K562 (cell line): Measurements from ENCODE around the gene APOL4. TPM values are rescaled to one million over a fixed set of nuclear protein-coding genes. Genes with fewer than 3 reads are reported as not detected.
A peak's percentile ranks its signal among the peaks of the same experiment; 100 is the strongest.

Source experiments
- ATAC-seq: fragments of 200-7000 bp; cut with Tn5 transposase; 3 replicates; pipeline ENCODE4 v1.9.1; 2020; ENCODE audit warnings: moderate library complexity
- BruUV-seq: library from RNA; stranded (reverse); fragments of 400-500 nt; replicated peaks from 2 replicates; lab custom pipeline; 2021; lab: Mats Ljungman, UMichigan
- CTCF ChIA-PET: fragments of 300-600 bp; formaldehyde crosslinking; extraction: SDS; loops from one replicate; lab custom pipeline; 2021; ENCODE audit warnings: low intra/inter-chr PET ratio; lab: Yijun Ruan, JAX
- POLR2A ChIA-PET: fragments of 300-600, 350-650 bp; sonication (Branson Sonifier 250); formaldehyde crosslinking; extraction: SDS; loops from one replicate; lab custom pipeline; 2021; ENCODE audit warnings: antibody characterized with exemption, inconsistent platforms; lab: Yijun Ruan, JAX
- DNase-seq, 4 experiments: peaks; one replicate each; pipeline versions ENCODE4 v3.0.0 to v3.0.0-alpha.2; 2011 to 2018; ENCODE audit warnings: low spot score in 3 of 4, mixed read lengths in 3 of 4; ENCODE audit errors: extremely low read depth in 1 of 4
- FAIRE-seq: peaks from 2 replicates; lab custom pipeline; 2011; peaks lifted over from hg19 to GRCh38; lab: Jason Lieb, UNC
- H2AFZ ChIP-seq: 2 replicates; pipeline ENCODE4 v1.6.0; 2011; ENCODE audit warnings: low read depth, low read length, control low read depth, inconsistent platforms
- H3K27ac ChIP-seq: fragments of 200-600 bp; 3 replicates; pipeline ENCODE4 v1.8.0; 2011; ENCODE audit warnings: low read depth, mild to moderate bottlenecking, control low read depth, inconsistent platforms, low read length, moderate library complexity, mixed read lengths; ENCODE audit errors: extremely low read depth
- H3K27me3 ChIP-seq, 2 experiments: fragments of 300-600 bp in 1 of 2; 2 replicates in 1 of 2; 3 replicates in 1 of 2; pipeline versions ENCODE4 v1.6.0 to v1.8.0; 2011; ENCODE audit warnings: inconsistent platforms in 2 of 2, low read length in 2 of 2, mild to moderate bottlenecking in 1 of 2, mixed read lengths in 1 of 2, moderate library complexity in 1 of 2; ENCODE audit not compliant: control insufficient read depth in 2 of 2, insufficient read depth in 2 of 2
- H3K36me3 ChIP-seq: fragments of 300-600 bp; 3 replicates; pipeline ENCODE4 v1.8.0; 2011; ENCODE audit warnings: mild to moderate bottlenecking, low read length, inconsistent platforms; ENCODE audit not compliant: control insufficient read depth, insufficient read depth
- H3K4me1 ChIP-seq, 2 experiments: fragments of 200-600 bp in 1 of 2; replicated peaks in 1 of 2; 2 replicates in 1 of 2; 3 replicates in 1 of 2; pipeline versions ENCODE4 v1.5.1 to v1.8.0; 2011; ENCODE audit warnings: inconsistent platforms in 2 of 2, low read length in 2 of 2, mild to moderate bottlenecking in 1 of 2, mixed read lengths in 1 of 2, moderate library complexity in 1 of 2; ENCODE audit not compliant: control insufficient read depth in 2 of 2, insufficient read depth in 2 of 2
- H3K4me2 ChIP-seq: 2 replicates; pipeline ENCODE4 v1.6.1; 2011; ENCODE audit warnings: low read length, control low read depth, inconsistent platforms, mixed read lengths; ENCODE audit not compliant: insufficient read depth
- H3K4me3 ChIP-seq: fragments of 200-600 bp; sonication (generic), shearing (Covaris generic); 2 replicates; pipeline ENCODE4 v1.5.1; 2016; ENCODE audit warnings: control low read depth, inconsistent platforms
- H3K79me2 ChIP-seq: fragments of 200-600 bp; 3 replicates; pipeline ENCODE4 v1.8.0; 2011; ENCODE audit warnings: low read length, inconsistent platforms; ENCODE audit not compliant: control insufficient read depth, insufficient read depth
- H3K9ac ChIP-seq, 2 experiments: 2 replicates each; pipeline versions ENCODE4 v1.6.0 to v1.6.1; 2011; ENCODE audit warnings: low read depth in 2 of 2, low read length in 2 of 2, control low read depth in 1 of 2, inconsistent platforms in 1 of 2, mild to moderate bottlenecking in 1 of 2, mixed read lengths in 1 of 2; ENCODE audit not compliant: insufficient read depth in 1 of 2
- H3K9me1 ChIP-seq: one replicate; pipeline ENCODE4 v1.6.0; 2011; ENCODE audit warnings: inconsistent platforms, mild to moderate bottlenecking, low read length, moderate library complexity; ENCODE audit not compliant: control insufficient read depth, insufficient read depth
- H3K9me3 ChIP-seq: replicated peaks from 2 replicates; pipeline ENCODE4 v1.5.1; 2011; ENCODE audit warnings: low read depth, low read length, inconsistent platforms; ENCODE audit not compliant: control insufficient read depth, insufficient read depth
- H4K20me1 ChIP-seq: replicated peaks from 2 replicates; pipeline ENCODE4 v1.6.1; 2011; ENCODE audit warnings: low read length, inconsistent platforms, mixed read lengths; ENCODE audit not compliant: control insufficient read depth, insufficient read depth
- CBFA2T3 ChIP-seq: fragments of 450-650 bp; IDR thresholded peaks from 2 replicates; pipeline ENCODE4 v1.6.1; 2017
- CHD1 ChIP-seq: fragments of 200-600 bp; sonication (generic); IDR thresholded peaks from one replicate; pipeline ENCODE4 v1.6.1; 2012; ENCODE audit warnings: mild to moderate bottlenecking, moderate library complexity, low read length, inconsistent platforms
- FOXJ3 ChIP-seq: sonication (generic); formaldehyde crosslinking; IDR thresholded peaks from 2 replicates; pipeline ENCODE4 v1.4.0; 2020; ENCODE audit warnings: mild to moderate bottlenecking, missing genetic modification reagents
- HMG20B ChIP-seq: fragments of 250-450 bp; sonication (Bioruptor Pico); IDR thresholded peaks from 2 replicates; pipeline ENCODE4 v1.5.0; 2021; ENCODE audit warnings: mild to moderate bottlenecking
- KLF16 ChIP-seq: IDR thresholded peaks from 2 replicates; pipeline ENCODE4 v1.6.1; 2016; ENCODE audit warnings: antibody characterized with exemption
- POLR3G ChIP-seq: IDR thresholded peaks from 2 replicates; pipeline ENCODE4 v1.6.1; 2011; ENCODE audit not compliant: insufficient read length, insufficient replicate concordance; ENCODE audit errors: extremely low read depth
- SMARCC2 ChIP-seq: fragments of 450-650 bp; IDR thresholded peaks from 2 replicates; pipeline ENCODE4 v1.6.1; 2017; ENCODE audit warnings: antibody characterized with exemption, moderate library complexity, mild to moderate bottlenecking, low read depth
- TAF9B ChIP-seq: fragments of 450-650 bp; IDR thresholded peaks from 2 replicates; pipeline ENCODE4 v1.6.1; 2018; ENCODE audit warnings: mild to moderate bottlenecking; ENCODE audit not compliant: partially characterized antibody
- XRCC5 ChIP-seq: fragments of 200-400 bp; formaldehyde crosslinking; IDR thresholded peaks from 2 replicates; pipeline ENCODE4 v1.6.1; 2017; ENCODE audit warnings: low read depth, mild to moderate bottlenecking, low read length
- YBX1 ChIP-seq: fragments of 450-650 bp; IDR thresholded peaks from 2 replicates; pipeline ENCODE4 v1.7.1; 2016; ENCODE audit warnings: mild to moderate bottlenecking
- ZNF239 ChIP-seq: fragments of 250-450 bp; sonication (Bioruptor Pico); IDR thresholded peaks from 2 replicates; pipeline ENCODE4 v1.4.0; 2020; ENCODE audit warnings: mild to moderate bottlenecking
- ZNF436 ChIP-seq: fragments of 250-450, 450-650 bp; sonication (Bioruptor Pico); formaldehyde crosslinking; IDR thresholded peaks from 2 replicates; pipeline ENCODE4 v1.7.0; 2020; ENCODE audit warnings: mild to moderate bottlenecking
- ZNF778 ChIP-seq: fragments of 450-650 bp; formaldehyde crosslinking; IDR thresholded peaks from 2 replicates; pipeline ENCODE4 v1.4.0; 2020; ENCODE audit warnings: mild to moderate bottlenecking, moderate library complexity
- WGBS: fragments of 100-300 bp; shearing (Covaris generic); methylation state at CpG from one replicate; pipeline ENCODE4 v1.1.6; 2016; ENCODE audit warnings: low coverage, mixed read lengths; ENCODE audit not compliant: insufficient coverage; ENCODE audit errors: missing lambda C conversion rate; 5-methylcytosine and 5-hydroxymethylcytosine counted together
- in situ Hi-C: fragments of 300-500 bp; cut with MboI; formaldehyde crosslinking; loops from 4 replicates; pipeline ENCODE4 v1.15.0; 2018; ENCODE audit warnings: inconsistent platforms, mixed read lengths
- intact Hi-C: fragments of 100-400 bp; cut with micrococcal nuclease; formaldehyde crosslinking; loops from 2 replicates; pipeline ENCODE4 v1.14.2; 2022
- polyA plus RNA-seq, 8 experiments: library from polyadenylated mRNA; depleted of rRNA in 4 of 8; stranded (reverse) in 5 of 8; unstranded in 3 of 8; fragments of >200 nt; fragmentation: Nextera tagmentation in 2 of 8; fragmentation: Illumina TruSeq in 1 of 8; extraction: Ambion mirVana in 2 of 8; extraction: Trizol in 1 of 8; gene quantifications; 2 replicates each; pipeline versions ENCODE4 v1.2.1 to v1.2.3, GENCODE V29; 2011 to 2014; ENCODE audit warnings: inconsistent platforms in 1 of 8, missing spikeins in 1 of 8
- total RNA-seq, 7 experiments: library from RNA; depleted of rRNA in 6 of 7; stranded (reverse); fragments of >200 nt in 6 of 7; fragmentation: Illumina TruSeq in 2 of 7; extraction: Trizol in 2 of 7; gene quantifications; 2 replicates each; pipeline versions ENCODE4 v1.2.1 to v1.2.3, GENCODE V29; 2011 to 2021; ENCODE audit warnings: low replicate concordance in 1 of 7
- TF ChIP-seq, protein P1 (sequence below): fragments of 250-450 bp; sonication (Bioruptor Pico); IDR thresholded peaks from 2 replicates; pipeline ENCODE4 v1.5.0; 2021; ENCODE audit warnings: mild to moderate bottlenecking, borderline replicate concordance
- TF ChIP-seq, protein P2 (sequence below): fragments of 250-450 bp; sonication (Bioruptor Pico); IDR thresholded peaks from 2 replicates; pipeline ENCODE4 v1.8.0; 2021; ENCODE audit warnings: borderline replicate concordance, mild to moderate bottlenecking, moderate library complexity; ENCODE audit not compliant: poor library complexity, severe bottlenecking
- TF ChIP-seq, protein P3 (sequence below), 3 experiments: fragments of 200-800 bp in 1 of 3; fragments of 250-450 bp in 1 of 3; fragments of 450-650 bp in 1 of 3; sonication (Bioruptor Pico) in 1 of 3; sonication (Bioruptor generic) in 1 of 3; formaldehyde crosslinking in 1 of 3; IDR thresholded peaks; 2 replicates each; pipeline versions ENCODE4 v1.6.1 to v1.8.0; 2016 to 2022; ENCODE audit warnings: mild to moderate bottlenecking in 2 of 3, missing genetic modification characterization in 2 of 3, missing compliant biosample characterization in 1 of 3, moderate library complexity in 1 of 3

Gene APOL4
- total and polyA plus RNA-seq, 9 of the 15 experiments (the other 6 are each of a cell fraction or from before 2014, with no cell fraction given): 6.5 to 15.0 (median 9.8) TPM

DNA sequence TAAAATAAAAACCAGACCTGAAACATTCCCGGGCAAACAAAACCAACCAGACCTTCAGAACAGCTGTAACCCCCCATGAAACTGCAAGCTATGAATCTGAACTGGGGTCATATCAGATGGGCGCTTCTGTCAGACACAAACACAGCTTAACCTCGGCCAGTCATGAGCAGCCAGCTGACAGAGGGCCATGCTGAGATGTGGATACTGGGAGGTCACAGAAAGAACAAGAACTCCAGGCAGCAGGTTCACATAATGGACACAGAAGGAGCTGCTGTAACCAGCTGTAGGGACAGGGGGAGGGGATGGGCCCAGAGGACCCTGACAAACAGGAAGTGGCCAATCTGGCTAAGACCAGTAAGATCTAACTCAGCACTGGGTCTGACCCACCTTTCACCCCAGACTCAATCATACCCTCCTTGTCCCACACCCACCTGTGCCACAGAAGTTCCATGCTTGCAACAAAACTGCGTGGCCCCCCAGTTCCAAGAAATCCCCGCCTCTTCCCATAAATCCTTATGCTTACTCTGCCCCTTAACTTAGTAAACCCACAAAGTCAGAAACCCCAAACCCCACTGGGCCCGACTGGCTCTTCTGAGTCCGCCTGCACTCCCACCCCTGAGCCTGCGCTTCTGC is 4.0 kb downstream of the APOL4 start:
- H3K4me1 ChIP-seq: peaks cover 38 to 39% of the 10 kb centered on the region in 2 experiments; a peak in 4 of 5 replicates
- ATAC-seq (peak; percentile 27), DNase-seq (peak in 3 of 4 experiments; percentile 18 to 52 (median 43)), FAIRE-seq (peak; percentile 67)
- H3K9ac ChIP-seq: peak overlapping the region; percentile 38 to 41; a peak in 2 of 4 replicates
- peak overlapping the region; percentile 63 for H3K4me2 ChIP-seq
- intact Hi-C loops (loop anchor here (1.0 kb wide), 1 partner anchor 24 kb away; no protein-coding TSS in a partner anchor), in situ Hi-C loops (no loop called here)
- no peaks in the 10 kb centered on the region for H3K27me3 ChIP-seq
- ChIA-PET POLR2A (interaction anchor here (0.6 kb wide), 2 partner anchors 25 to 182 kb away, joined by 3 to 4 read pairs; no protein-coding TSS in a partner anchor), CTCF (no interaction called here)
- peaks cover 23% of the 10 kb centered on the region; the same call in 1 of the 3 replicates for H3K36me3 ChIP-seq
- H3K9me1 ChIP-seq: no peaks in the 10 kb centered on the region
- H4K20me1 ChIP-seq: no peaks in the 10 kb centered on the region
- H3K9me3 ChIP-seq: no peaks in the 10 kb centered on the region
- no peak overlapping the region for H3K4me3 ChIP-seq
- no TSS peak for BruUV-seq
- 10% methylated on average over 8 of the region's 8 CpGs for WGBS
- peak overlapping the region; percentile 32; the same call in 1 of the 2 replicates for H2AFZ ChIP-seq
- peaks cover 18% of the 10 kb centered on the region for H3K79me2 ChIP-seq
- peak overlapping the region; percentile 69 for H3K27ac ChIP-seq
- TF ChIP-seq HMG20B (CRISPR knock-in tag) (0 out of 2 replicates have a peak, but pooled peaks have one; percentile 5), SMARCC2 (no peak), ZNF778 (CRISPR knock-in tag) (no peak), ZNF239 (CRISPR knock-in tag) (no peak), KLF16 (peak; percentile 60; the same call in 1 of the 2 replicates), POLR3G (no peak), ZNF436 (CRISPR knock-in tag) (no peak), CHD1 (no peak), XRCC5 (no peak), TAF9B (no peak), CBFA2T3 (peak; percentile 21; the same call in 1 of the 2 replicates), FOXJ3 (no peak), YBX1 (no peak)
- TF ChIP-seq, protein P1, sequence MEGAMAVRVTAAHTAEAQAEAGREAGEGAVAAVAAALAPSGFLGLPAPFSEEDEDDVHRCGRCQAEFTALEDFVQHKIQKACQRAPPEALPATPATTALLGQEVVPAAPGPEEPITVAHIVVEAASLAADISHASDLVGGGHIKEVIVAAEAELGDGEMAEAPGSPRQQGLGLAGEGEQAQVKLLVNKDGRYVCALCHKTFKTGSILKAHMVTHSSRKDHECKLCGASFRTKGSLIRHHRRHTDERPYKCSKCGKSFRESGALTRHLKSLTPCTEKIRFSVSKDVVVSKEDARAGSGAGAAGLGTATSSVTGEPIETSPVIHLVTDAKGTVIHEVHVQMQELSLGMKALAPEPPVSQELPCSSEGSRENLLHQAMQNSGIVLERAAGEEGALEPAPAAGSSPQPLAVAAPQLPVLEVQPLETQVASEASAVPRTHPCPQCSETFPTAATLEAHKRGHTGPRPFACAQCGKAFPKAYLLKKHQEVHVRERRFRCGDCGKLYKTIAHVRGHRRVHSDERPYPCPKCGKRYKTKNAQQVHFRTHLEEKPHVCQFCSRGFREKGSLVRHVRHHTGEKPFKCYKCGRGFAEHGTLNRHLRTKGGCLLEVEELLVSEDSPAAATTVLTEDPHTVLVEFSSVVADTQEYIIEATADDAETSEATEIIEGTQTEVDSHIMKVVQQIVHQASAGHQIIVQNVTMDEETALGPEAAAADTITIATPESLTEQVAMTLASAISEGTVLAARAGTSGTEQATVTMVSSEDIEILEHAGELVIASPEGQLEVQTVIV (CRISPR knock-in tag): no peak
- TF ChIP-seq, protein P2, sequence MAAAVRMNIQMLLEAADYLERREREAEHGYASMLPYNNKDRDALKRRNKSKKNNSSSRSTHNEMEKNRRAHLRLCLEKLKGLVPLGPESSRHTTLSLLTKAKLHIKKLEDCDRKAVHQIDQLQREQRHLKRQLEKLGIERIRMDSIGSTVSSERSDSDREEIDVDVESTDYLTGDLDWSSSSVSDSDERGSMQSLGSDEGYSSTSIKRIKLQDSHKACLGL: no peak
- TF ChIP-seq, protein P3, sequence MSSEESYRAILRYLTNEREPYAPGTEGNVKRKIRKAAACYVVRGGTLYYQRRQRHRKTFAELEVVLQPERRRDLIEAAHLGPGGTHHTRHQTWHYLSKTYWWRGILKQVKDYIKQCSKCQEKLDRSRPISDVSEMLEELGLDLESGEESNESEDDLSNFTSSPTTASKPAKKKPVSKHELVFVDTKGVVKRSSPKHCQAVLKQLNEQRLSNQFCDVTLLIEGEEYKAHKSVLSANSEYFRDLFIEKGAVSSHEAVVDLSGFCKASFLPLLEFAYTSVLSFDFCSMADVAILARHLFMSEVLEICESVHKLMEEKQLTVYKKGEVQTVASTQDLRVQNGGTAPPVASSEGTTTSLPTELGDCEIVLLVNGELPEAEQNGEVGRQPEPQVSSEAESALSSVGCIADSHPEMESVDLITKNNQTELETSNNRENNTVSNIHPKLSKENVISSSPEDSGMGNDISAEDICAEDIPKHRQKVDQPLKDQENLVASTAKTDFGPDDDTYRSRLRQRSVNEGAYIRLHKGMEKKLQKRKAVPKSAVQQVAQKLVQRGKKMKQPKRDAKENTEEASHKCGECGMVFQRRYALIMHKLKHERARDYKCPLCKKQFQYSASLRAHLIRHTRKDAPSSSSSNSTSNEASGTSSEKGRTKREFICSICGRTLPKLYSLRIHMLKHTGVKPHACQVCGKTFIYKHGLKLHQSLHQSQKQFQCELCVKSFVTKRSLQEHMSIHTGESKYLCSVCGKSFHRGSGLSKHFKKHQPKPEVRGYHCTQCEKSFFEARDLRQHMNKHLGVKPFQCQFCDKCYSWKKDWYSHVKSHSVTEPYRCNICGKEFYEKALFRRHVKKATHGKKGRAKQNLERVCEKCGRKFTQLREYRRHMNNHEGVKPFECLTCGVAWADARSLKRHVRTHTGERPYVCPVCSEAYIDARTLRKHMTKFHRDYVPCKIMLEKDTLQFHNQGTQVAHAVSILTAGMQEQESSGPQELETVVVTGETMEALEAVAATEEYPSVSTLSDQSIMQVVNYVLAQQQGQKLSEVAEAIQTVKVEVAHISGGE (CRISPR knock-in tag; IDR thresholded peaks at IDR 0.05): no peak
